T-helper 22 cell (primary cell): ENCODE results near the gene FBN1.

ENCODE experiments used
- DNase-seq: peaks from one replicate; pipeline ENCODE4 v3.0.0-alpha.2; 2020; ENCODE audit warnings: low read depth

Gene FBN1

DNA sequence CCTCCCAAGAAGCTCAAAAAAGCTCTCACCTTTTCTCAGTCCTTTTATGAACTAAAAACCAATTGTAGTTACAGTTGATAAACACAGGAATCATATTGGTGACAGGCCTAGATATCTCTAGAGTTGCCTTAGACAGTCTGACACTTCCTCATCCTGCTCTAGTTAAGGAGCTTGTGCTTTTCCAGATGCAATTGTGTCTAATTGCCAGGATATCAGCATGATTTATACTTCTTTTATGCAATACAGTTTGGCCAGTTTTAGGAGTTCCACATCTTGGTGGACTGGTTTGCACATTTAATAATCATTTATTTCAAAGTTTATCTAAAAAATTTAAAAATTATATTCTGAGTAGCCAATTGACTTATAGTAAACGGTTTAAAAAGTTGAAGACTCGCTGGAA is 218.6 kb downstream of the FBN1 start:
- DNase-seq, result no peak

DNA sequence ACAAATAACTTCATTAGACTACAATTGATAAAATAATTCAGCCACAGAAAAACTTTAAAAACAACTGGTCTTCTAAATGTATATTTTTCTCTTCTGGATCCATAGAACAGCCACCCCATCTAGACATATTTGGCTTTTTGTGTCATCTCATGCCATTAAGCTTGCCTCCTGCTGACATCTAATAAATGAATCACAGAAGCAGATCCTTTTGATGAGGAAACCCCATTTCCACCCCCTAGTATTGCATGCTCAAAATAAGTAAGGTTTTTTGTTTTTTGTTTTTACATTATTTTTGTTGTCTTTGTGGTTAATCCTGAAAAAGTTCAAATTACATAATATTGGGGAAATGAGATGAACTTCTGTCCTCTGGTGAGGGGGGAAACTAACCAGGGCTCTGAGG is 219.5 kb downstream of the FBN1 start:
- DNase-seq, result no peak

DNA sequence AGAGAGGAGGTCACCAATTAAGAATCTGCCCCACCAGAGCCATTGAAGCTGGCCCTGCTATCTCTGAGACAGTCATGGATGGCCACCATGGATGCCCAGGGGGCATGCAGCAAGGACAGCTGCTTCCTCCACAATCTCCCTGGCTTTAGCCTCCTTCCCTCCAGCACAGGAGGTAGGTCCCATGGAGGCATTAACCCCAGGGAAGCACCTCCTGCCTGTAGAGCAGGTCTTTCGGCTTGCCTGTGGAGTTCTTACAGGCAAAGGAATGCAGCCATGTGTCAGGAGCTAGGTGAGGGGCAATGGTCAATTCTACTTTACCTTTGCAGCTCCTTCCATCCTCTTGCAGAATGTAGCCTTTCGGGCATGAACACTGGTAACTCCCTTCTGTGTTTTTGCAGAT is 220.5 kb downstream of the FBN1 start:
- DNase-seq, result no peak

DNA sequence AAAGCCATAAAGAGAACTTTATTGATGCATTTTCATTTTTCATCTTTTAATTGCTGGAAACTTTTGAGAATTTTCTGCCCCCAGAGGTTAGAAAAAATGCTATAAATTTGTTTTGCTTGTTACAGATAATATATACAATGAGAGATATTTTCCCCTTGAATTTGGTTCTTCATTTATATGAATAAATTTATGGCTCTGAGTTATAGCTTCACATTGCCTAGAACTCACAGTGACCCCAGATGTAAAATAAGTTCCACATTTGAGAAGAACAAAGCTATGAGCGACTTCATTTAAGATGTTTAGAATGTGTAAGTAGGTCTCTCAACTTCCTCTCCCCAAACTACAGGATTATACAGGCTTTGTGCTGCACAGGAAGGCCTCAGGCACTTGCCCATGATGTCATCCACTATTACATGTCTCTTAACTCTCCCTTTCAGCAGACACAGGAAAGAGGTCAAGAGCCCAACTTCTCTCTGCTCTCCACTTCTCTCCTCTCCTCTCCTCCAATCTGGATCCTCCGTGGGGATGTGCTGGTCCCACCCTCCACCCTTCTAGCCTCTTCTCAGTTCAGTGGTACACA is 221.5 kb downstream of the FBN1 start:
- DNase-seq, result no peak

DNA sequence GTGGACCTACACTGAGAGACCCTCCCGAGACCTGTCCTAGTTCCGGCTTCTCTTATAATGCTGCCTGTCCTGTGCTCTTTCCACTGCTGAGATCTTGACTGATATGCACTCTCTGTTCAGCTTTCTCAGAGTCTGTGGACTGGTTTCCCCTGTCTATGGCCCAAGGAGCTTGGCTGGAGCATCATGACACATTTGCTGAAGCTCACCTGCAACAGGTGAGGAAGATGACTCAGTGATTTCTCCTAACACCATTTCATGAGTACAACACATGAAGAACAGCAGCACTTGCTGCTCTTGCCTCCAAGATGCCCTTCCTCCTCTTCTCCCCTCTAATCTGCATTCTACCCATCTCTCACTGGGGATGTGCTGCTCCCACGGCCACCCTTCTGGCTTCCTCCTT is 222.2 kb downstream of the FBN1 start:
- DNase-seq, result no peak

DNA sequence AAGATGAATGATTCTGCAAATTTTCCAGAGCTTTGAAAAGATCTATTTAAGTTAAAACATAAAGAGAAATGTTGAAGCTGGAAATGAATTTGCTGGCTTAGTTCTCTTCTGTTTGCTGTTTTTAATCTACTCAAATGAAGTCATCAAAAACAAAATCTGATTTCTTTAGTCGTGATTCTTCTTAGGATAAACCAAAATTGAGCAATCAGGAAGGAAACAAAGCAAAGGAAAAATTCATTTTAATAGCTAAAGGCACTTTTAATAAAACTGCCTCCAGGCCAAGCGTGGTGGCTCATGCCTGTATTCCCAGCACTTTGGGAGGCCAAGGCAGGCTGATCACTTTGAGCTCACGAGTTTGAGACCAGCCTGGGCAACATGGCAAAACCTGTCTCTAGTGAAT is 223.1 kb downstream of the FBN1 start:
- DNase-seq, result no peak

DNA sequence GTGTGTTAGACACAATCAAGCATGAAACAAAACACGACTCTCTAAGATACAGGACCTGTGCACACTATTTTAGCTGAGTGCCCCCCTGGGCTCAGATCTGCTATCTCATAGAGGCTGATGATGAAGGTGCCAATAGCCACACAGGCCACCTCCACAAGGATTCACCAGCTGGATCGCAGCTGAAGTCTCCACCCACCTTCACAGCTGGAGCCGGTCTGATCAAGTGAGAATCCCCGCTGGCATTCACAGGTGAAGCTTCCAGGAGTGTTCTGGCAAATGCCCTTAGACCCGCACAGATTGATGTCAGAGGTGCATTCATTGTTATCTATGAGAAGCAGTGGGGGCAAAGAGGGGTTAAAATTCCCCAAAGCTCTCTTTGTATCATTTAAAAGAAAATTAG is 224.1 kb downstream of the FBN1 start:
- no peak for DNase-seq

DNA sequence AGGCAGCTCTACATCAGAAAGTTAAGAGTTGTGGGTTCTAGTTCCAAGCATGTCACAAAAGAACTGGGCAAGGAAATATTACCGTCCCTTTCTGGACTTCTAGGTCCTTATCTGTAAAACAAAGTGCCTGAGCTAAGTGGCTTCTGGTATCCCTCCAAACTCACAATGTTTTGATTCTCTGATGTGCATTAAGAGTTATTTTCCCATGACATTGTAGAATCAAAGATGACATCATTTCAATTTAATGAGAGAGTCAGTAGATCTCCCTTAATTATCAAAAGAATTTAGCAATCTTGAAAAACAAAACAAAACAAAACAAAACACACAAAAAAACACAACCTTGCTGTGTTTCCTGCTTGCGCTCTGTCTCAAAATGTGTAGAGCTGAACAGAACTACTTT is 225.6 kb downstream of the FBN1 start:
- DNase-seq, result no peak

DNA sequence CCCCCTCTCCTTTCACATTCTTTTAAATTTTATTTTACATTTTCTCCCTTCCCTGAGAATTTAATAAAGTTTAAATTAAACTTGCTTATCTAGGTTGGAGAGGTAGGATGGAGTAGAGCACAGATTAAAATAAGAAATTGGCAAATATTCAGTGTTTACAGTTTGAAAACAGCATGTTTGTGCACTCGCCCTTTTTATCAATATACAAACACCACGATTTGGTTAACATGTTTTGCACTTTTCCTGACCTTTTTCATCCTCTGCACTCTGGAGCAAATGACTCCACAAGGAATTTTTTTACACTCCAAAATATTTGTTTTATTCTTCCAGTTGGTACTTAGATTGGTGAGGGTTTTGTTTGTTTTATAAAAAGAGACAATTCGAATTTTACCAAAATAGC is 227.2 kb downstream of the FBN1 start:
- no peak for DNase-seq

DNA sequence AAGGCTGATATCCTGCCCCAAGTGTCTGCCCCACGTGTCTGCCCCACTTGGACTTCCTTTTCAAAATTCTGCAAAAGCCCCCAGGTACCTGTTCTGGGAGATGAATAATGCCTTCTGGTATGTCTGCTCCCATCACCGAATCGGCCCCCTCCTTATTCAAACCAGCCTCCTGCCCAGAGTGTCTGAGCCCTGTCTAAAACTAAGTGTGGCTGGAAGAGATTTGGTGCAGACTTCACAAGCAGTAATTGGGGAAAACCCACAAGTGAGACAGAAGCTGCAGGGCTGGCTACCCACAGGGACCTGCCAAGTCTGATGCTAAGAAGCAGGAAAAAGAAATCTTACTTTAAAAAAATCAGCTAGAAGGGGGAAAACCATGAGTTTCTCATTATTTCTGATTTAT is 229.2 kb downstream of the FBN1 start:
- no peak for DNase-seq

DNA sequence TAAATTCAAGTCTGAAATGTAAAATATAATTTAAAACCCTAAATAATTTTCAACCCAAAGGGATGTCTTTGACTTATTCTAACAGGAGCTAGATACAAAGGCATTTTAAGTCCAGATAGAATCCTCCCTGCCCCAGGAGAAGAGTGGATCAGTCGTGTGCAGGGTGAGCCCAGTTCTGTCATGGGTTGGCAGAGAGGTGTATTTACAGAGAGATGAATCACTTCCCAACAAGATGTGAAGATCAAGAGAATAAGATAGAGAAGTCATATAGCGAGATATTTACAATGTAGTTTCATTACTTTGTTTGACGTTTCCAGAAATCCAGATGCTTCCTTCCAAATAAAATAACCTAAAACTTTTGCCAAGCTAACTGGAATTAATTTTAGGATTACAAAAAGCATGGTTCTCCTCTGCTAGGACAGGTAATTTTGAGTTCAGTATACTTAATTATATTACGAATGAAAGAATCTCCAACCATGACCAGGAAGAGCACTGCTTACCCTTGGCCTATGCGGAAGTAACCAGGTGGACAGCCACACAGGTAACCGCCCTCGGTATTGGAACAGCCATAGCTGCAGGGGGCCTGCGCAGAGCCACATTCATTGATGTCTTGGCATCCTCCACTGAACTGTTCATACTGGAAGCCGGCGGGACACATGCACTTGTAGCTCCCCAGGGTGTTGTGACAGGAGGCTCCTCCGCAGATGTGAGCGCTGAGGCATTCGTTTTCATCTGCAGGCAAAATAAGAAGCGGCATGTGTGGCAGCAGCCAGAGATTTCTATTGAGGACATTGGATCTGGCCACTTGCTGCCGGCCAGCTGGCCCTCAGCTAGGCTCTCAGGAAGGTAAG is 230.2 kb downstream of the FBN1 start:
- no peak for DNase-seq

DNA sequence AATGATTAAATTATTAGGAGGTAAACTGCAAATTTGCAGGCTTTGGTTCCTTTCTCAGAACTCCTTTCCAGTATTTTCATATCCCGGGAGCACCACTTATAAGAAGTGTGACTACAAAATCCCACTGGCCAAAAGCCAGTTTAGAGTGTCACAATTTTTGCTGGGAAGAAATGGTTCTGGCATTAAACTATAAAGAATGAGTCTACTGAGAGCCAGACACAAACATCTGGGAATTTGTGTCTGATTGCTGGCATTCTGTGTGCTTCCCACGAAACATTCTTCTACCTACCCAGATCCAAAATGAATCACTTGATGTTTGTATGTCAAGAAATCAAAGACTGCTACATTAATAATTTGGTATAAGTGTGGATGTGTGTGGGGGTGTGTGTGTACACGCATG is 231.5 kb downstream of the FBN1 start:
- DNase-seq, result no peak

DNA sequence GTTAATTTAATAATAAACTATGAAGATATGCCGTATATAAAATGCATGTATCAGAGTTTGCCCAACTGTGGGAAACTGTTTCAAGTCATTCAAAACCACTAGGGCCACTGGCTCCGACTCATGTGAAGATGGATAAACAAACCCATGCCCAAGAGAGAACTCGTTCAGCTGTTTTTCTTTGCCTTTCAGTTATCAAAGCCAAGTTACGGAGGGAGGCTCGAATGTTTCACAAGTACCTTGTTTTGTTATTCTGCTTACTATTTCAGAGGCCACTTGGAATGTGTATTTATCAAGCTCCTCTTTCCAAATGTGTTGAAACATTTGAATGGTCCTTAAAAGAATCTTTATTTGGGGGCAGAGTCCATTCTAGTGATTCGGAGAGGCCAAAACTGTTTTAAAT is 232.2 kb downstream of the FBN1 start:
- no peak for DNase-seq

DNA sequence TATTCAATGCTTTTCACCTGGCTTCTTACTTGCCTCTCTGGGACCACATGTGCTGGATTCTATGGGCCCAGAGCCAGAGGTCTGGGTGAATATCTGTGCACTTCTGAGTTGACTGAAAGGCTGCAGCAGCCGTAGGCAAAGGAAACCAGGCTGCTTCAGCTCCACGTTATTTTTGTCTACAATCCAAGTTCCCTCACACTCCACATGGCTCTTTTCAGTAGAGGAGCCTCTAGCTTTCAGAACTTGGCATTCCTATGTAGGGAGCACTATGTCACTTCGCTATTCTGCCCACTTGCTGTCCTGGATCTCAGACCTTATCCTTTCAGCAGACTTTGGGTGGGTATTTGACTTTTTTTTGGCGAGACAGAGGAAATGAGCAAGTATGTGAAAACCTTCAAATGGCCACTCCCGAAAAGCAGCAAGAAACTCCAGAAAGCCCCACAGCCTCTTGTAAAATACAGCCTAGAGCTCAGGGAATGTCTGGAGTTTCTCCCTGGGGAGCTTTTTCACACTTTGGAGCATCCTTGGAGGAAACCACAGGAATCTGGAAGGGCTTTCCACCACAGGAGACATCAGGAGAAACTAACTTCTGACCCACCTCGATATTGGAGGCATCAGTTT is 233.4 kb downstream of the FBN1 start:
- DNase-seq, result no peak

DNA sequence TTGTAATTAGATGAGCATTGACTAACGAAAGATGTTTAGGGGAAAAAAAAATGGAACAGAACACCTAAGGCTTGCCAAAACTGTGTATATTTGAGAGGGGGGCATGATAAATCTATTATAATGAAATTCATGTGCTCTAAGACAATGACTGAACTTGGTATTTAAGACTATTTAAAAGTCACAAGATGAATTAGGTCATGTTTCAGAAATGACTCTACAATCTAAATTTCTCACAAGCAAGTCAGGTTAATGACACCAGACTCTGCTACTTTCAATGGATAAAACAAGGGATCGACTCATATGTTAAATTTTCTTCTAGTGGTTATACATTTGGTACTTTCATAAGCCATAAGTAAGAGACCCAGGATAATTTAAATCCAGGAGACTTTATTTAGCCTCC is 235.9 kb downstream of the FBN1 start:
- no peak for DNase-seq

DNA sequence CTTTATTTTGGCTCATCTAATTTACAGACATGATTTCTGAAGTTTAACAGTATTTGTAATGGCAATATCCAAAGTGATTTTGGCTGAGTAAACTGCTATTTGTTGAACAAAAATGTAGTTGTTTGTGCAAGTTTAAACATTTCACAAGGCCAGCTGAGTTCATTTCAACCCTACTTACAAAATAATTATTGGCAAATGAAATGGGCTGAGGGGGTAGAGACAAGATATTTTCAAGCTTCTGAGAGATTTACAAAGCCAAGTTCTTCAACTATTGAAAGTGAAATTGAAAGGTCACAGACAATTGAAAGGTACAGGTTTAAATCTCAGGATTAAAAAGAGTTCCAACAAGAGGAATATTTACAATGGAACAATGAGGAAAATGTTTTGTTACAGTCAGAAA is 237.2 kb downstream of the FBN1 start:
- DNase-seq, result no peak

DNA sequence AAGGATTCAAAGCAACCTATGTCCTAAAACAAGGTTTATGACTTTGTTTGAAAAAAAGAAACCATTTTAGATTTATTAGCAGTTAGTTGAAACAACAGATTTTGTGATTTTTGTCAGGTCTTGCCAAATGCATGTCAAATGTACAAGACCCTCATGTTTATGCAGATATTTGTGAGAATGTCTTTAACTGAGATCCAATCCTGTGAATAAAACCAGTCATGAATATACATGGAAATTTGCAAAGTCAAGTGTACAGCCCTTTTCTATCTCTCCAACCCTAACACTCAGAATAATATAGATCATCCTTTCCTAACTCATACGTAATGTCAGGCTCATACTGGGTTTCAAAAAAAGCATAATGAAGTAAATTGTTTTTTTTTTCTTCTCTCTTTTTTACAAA is 237.9 kb downstream of the FBN1 start:
- no peak for DNase-seq

DNA sequence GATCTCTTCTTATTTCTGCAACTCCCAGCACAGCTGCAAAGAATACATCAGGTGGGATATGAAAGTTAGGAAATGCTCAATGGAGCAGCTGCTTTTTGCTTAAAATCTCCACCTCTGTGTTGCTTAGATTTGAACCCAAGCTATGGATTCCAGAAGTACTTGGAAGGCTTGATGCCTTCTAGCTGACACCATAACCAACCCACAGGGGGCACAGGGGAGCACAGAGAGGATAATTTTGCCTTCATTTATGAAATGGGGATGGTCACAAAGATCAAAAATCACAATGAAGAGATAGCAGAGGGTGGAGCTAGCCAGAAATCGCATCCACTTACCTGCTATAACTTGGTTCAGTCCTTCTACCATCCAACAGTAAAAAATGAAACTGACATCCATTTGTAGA is 238.6 kb downstream of the FBN1 start:
- DNase-seq, result no peak

DNA sequence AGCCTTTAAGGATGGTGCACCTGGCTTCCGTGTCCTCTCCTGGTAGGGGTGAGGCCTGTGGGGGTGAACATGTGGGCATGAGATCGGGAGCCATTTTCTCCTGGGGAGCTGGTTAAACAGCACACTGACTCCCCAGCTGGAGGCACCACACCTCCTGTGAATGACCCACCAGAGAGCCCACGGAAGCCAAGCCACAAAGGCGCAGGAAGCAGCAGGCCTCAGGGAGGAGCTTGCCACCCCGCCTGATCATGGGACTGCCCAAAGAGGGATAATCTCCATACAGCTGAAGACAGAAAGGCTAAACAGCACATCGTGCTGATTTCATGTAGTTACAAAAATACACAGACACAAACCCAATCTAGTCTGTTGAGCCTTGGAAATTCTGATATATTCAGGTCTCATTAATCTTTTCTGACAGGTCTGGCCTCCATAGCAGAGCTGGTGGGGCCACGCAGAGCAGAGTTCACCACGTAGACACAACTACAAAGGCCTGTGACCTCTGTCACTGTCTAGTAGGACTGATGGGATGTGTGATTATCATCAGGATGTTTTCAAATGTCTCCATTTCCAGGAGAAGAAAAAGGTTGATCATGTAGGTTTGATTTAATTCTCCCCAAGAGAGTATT is 239.1 kb downstream of the FBN1 start:
- no peak for DNase-seq

DNA sequence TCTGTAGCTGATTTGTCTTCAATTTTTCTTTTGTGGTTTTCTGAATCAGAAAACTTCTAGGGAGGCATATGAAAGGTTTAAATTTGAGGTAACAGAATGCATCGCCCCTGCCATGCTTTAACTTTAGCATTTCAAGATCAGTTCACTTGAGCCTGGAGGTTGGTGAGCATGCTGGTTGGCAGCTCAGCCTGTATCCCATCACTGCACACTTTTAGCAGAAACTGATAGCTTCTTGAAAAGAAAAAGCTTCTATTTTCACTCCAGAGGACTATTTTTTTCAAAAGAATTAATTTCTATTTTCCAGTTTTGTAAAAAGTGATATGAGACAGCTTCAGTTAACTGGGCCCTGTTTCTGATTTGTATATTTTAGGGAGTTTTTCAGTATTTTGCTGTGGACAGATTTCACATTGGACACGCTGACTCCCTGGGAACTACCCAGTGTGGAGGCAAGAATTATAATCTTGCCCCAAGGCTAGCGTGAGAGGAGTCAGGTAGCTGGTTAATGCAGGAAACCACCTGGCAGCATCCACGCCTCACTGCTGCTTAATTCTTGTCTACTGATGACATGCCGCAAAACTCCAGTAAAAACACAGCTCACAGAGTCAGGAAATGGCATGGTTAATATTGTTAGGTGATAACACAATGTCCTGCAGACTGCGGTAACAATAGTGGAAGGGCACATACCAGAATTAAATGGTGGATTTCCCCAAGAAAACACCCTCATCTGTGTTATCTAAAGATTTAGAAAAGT is 242.9 kb downstream of the FBN1 start:
- no peak for DNase-seq

DNA sequence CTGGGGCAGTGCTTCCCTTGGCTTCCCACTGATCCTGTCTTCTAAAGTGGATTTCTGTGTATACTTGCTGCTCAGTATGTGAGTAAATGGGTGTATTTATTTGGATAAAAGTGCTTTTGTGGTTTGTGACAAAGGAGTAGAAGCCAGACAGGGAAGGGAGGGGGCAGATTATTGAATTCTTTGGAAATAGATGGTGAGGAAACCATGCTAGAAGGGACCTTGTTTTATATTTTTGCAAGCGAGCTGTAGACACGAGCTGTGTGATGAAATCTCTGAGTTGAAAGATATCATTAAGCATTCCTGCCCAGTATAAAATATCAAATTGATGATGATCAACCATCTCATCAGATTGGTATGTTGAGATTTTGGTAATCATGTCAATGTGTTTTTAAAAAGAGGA is 245.4 kb downstream of the FBN1 start:
- DNase-seq, result no peak

DNA sequence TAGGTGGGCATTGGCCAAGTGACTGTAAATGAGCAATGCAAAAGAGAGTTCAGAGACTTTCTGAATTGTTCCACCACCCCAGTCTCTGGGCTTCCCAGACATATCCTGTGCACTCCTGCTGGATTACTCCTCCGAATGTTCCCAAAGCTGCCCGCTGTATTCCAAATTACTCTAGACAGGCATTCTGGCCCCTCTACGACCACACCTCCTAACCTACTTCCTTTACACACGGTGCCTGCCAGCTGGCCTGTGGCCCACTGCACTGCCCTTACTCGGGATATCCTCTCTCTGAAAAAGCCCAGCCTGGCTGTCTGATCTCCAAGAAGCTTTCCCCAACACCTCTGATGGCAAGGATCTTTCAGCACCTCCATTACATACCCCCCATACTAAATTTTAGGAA is 247.7 kb downstream of the FBN1 start:
- DNase-seq, result no peak
